Measurements from ENCODE around the gene BIRC2. TPM values are rescaled to one million over a fixed set of nuclear protein-coding genes. Genes with fewer than 3 reads are reported as not detected.
"Not testable (repeated sequence)": the region's sequence is repeated elsewhere in the genome, so short reads cannot be mapped to it uniquely, and the experiment has no call there.

Gene BIRC2
- total and polyA plus RNA-seq, 4 donors = 16.7 to 99.9 (median 28.9) TPM

- H3K27ac ChIP-seq (ENCODE audit: low read depth in 1 of 2, low read length in 1 of 2) = no peak overlapping the region
- peak in 2 of 3 donors; percentile 56 to 60 for DNase-seq
- no peaks in the 10 kb centered on the region for H3K9me3 ChIP-seq (ENCODE audit: control insufficient read depth in 4 of 4, insufficient read depth in 3 of 4, low read length in 3 of 4)
- TF ChIP-seq, protein P1, sequence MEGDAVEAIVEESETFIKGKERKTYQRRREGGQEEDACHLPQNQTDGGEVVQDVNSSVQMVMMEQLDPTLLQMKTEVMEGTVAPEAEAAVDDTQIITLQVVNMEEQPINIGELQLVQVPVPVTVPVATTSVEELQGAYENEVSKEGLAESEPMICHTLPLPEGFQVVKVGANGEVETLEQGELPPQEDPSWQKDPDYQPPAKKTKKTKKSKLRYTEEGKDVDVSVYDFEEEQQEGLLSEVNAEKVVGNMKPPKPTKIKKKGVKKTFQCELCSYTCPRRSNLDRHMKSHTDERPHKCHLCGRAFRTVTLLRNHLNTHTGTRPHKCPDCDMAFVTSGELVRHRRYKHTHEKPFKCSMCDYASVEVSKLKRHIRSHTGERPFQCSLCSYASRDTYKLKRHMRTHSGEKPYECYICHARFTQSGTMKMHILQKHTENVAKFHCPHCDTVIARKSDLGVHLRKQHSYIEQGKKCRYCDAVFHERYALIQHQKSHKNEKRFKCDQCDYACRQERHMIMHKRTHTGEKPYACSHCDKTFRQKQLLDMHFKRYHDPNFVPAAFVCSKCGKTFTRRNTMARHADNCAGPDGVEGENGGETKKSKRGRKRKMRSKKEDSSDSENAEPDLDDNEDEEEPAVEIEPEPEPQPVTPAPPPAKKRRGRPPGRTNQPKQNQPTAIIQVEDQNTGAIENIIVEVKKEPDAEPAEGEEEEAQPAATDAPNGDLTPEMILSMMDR (IDR thresholded peaks at IDR 0.05; ENCODE audit: control extremely low read depth, extremely low read depth) = no peak
- no peak for ATAC-seq (ENCODE audit: insufficient read depth, low FRiP score)
- H3K4me1 ChIP-seq (ENCODE audit: control insufficient read depth in 5 of 5, insufficient read depth in 5 of 5, low read length in 5 of 5) = no peaks in the 10 kb centered on the region
- 38 to 40% methylated on average over 6 of the region's 6 CpGs for WGBS, 2 donors
- no peak overlapping the region for H3K4me3 ChIP-seq
- peaks cover 8 to 41% (median 16%) of the 10 kb centered on the region in 4 donors for H3K36me3 ChIP-seq (ENCODE audit: control insufficient read depth in 4 of 4, insufficient read depth in 4 of 4, low read length in 4 of 4)
- H3K9ac ChIP-seq (ENCODE audit: insufficient read depth in 1 of 2, low read length in 2 of 2) = no peak overlapping the region
- no peaks in the 10 kb centered on the region for H3K27me3 ChIP-seq (ENCODE audit: control insufficient read depth in 3 of 3, insufficient read depth in 3 of 3, low read length in 2 of 3)
These were observed 20.4 kb downstream of the BIRC2 start for GRCh38 chr11:102367364-102367763.

- 94 to 97% methylated on average over 3 of the region's 3 CpGs for WGBS, 2 donors
- no peak overlapping the region for H3K9ac ChIP-seq (ENCODE audit: insufficient read depth in 1 of 2, low read length in 2 of 2)
- no peaks in the 10 kb centered on the region for H3K9me3 ChIP-seq (ENCODE audit: control insufficient read depth in 4 of 4, insufficient read depth in 3 of 4, low read length in 3 of 4)
- H3K27me3 ChIP-seq (ENCODE audit: control insufficient read depth in 3 of 3, insufficient read depth in 3 of 3, low read length in 2 of 3) = no peaks in the 10 kb centered on the region
- H3K4me1 ChIP-seq (ENCODE audit: control insufficient read depth in 5 of 5, insufficient read depth in 5 of 5, low read length in 5 of 5) = no peaks in the 10 kb centered on the region
- no peak for DNase-seq
- peaks cover 8 to 34% (median 13%) of the 10 kb centered on the region in 4 donors for H3K36me3 ChIP-seq (ENCODE audit: control insufficient read depth in 4 of 4, insufficient read depth in 4 of 4, low read length in 4 of 4)
- no peak for ATAC-seq (ENCODE audit: insufficient read depth, low FRiP score)
- H3K27ac ChIP-seq (ENCODE audit: low read depth in 1 of 2, low read length in 1 of 2) = no peak overlapping the region
- no peak overlapping the region for H3K4me3 ChIP-seq
- TF ChIP-seq, protein P1 (IDR thresholded peaks at IDR 0.05; ENCODE audit: control extremely low read depth, extremely low read depth) = no peak
These were observed 21.5 kb downstream of the BIRC2 start for GRCh38 chr11:102368472-102368871.

GRCh38 chr11:102374633-102375424, 27.8 kb downstream of the BIRC2 start:
- H3K9ac ChIP-seq (ENCODE audit: insufficient read depth in 1 of 2, low read length in 2 of 2); H3K27ac ChIP-seq (ENCODE audit: low read depth in 1 of 2, low read length in 1 of 2); H3K9me3 ChIP-seq (ENCODE audit: control insufficient read depth in 4 of 4, insufficient read depth in 3 of 4, low read length in 3 of 4); H3K4me1 ChIP-seq (ENCODE audit: control insufficient read depth in 5 of 5, insufficient read depth in 5 of 5, low read length in 5 of 5); H3K4me3 ChIP-seq; H3K27me3 ChIP-seq (ENCODE audit: control insufficient read depth in 3 of 3, insufficient read depth in 3 of 3, low read length in 2 of 3); DNase-seq; ATAC-seq (ENCODE audit: insufficient read depth, low FRiP score): not testable (repeated sequence)
- WGBS, 2 donors = 81 to 87% methylated on average over 29 to 31 of the region's 31 CpGs
- H3K36me3 ChIP-seq (ENCODE audit: control insufficient read depth in 4 of 4, insufficient read depth in 4 of 4, low read length in 4 of 4) = peaks cover 7 to 17% (median 13%) of the 10 kb centered on the region in 4 donors

DNA sequence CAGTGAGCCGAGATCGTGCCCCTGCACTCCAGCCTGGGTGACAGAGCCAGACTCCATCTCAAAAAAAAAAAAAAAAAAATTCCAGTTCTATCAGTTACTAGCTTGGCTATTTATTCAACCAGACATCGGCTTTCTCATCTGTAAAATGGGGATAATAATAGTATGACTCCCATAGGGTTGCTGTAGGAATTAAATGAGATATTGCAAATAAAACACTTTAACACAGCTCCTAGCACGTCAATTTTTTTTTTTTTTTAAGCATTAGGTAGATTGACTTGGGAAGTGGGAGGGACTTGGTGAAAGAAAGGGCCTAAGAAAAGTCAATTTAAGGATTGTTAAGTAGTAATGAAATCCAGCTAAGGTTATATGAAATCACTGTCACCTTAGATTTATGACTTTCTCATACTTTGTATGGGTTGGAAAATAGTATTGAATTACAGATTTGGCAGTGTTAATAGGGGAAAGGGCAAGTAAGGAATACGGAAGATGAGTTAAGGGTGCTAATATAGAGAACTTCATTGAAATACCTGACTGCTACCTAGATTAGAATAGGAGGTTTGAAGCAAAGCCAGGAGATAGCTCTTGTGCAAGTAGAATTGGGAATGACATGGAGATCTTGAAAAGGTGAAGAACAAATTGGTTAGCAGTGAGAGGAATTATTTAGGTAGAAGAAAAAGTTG, 28.8 kb downstream of the BIRC2 start:
- H3K9me3 ChIP-seq (ENCODE audit: control insufficient read depth in 4 of 4, insufficient read depth in 3 of 4, low read length in 3 of 4) = no peaks in the 10 kb centered on the region
- peaks cover 7 to 18% (median 15%) of the 10 kb centered on the region in 4 donors for H3K36me3 ChIP-seq (ENCODE audit: control insufficient read depth in 4 of 4, insufficient read depth in 4 of 4, low read length in 4 of 4)
- DNase-seq = no peak
- WGBS, 2 donors = 92 to 96% methylated on average over 5 of the region's 5 CpGs
- H3K4me1 ChIP-seq (ENCODE audit: control insufficient read depth in 5 of 5, insufficient read depth in 5 of 5, low read length in 5 of 5) = peaks cover 0 to 3% (median 0%) of the 10 kb centered on the region in 5 donors
- H3K27me3 ChIP-seq (ENCODE audit: control insufficient read depth in 3 of 3, insufficient read depth in 3 of 3, low read length in 2 of 3) = no peaks in the 10 kb centered on the region
- no peak for ATAC-seq (ENCODE audit: insufficient read depth, low FRiP score)
- H3K9ac ChIP-seq (ENCODE audit: insufficient read depth in 1 of 2, low read length in 2 of 2) = no peak overlapping the region
- H3K4me3 ChIP-seq = no peak overlapping the region
- H3K27ac ChIP-seq (ENCODE audit: low read depth in 1 of 2, low read length in 1 of 2) = no peak overlapping the region
- TF ChIP-seq, protein P1 (IDR thresholded peaks at IDR 0.05; ENCODE audit: control extremely low read depth, extremely low read depth) = no peak

Data from lung (tissue), 12 donors.